ENCODE data around the gene CLCA4. TPM values are rescaled to one million over a fixed set of nuclear protein-coding genes. Genes with fewer than 3 reads are reported as not detected.

CLCA4 gene
- total RNA-seq, 2 experiments from 2014 or later: not detected

GRCh38 chr1:86581231-86581630 lies 34.4 kb downstream of the CLCA4 start:
- POLR2A ChIA-PET: no interaction called here
- Histone ChIP-seq H3K27me3 (ENCODE audit: control insufficient read depth in 1 of 2, insufficient read depth in 2 of 2, low read length in 2 of 2) (no peaks in the 10 kb centered on the region), H3K27ac (ENCODE audit: low read depth in 1 of 2, low read length in 2 of 2) (no peak overlapping the region), H3K9me3 (ENCODE audit: control insufficient read depth in 1 of 2, insufficient read depth in 1 of 2, low read length in 2 of 2) (no peaks in the 10 kb centered on the region), H3K36me3 (ENCODE audit: insufficient read depth, low read length) (no peaks in the 10 kb centered on the region), H3K4me1 (ENCODE audit: insufficient read depth, low read length) (no peaks in the 10 kb centered on the region), H3K4me3 (ENCODE audit: low read length) (no peak overlapping the region)
- Mint-ChIP-seq H3K9me3 (no peaks in the 10 kb centered on the region), H3K36me3 (ENCODE audit: low read depth) (no peaks in the 10 kb centered on the region), H3K27ac (no peak overlapping the region), H3K4me3 (no peak overlapping the region), H3K4me1 (ENCODE audit: low read depth) (no peaks in the 10 kb centered on the region), H3K27me3 (no peaks in the 10 kb centered on the region)
- DNase-seq: no peak
- TF ChIP-seq CTCF (IDR thresholded peaks at IDR 0.05): no peak
- CTCF ChIA-PET: no interaction called here
- no peak for ATAC-seq (ENCODE audit: poor library complexity)
- intact Hi-C loops (cut with DNase I, micrococcal nuclease): no loop called here

GRCh38 chr1:86582161-86582560 lies 35.3 kb downstream of the CLCA4 start:
- CTCF ChIA-PET: no interaction called here
- no peaks in the 10 kb centered on the region for H3K36me3 Mint-ChIP-seq (ENCODE audit: low read depth)
- no peaks in the 10 kb centered on the region for H3K27me3 ChIP-seq (ENCODE audit: control insufficient read depth in 1 of 2, insufficient read depth in 2 of 2, low read length in 2 of 2)
- POLR2A ChIA-PET: no interaction called here
- H3K4me1 ChIP-seq (ENCODE audit: insufficient read depth, low read length): no peaks in the 10 kb centered on the region
- no peak overlapping the region for H3K27ac Mint-ChIP-seq
- no peaks in the 10 kb centered on the region for H3K36me3 ChIP-seq (ENCODE audit: insufficient read depth, low read length)
- ATAC-seq (ENCODE audit: poor library complexity) (no peak), DNase-seq (no peak)
- no peak overlapping the region for H3K4me3 ChIP-seq (ENCODE audit: low read length)
- intact Hi-C loops (cut with DNase I, micrococcal nuclease): no loop called here
- TF ChIP-seq CTCF (IDR thresholded peaks at IDR 0.05): no peak
- no peaks in the 10 kb centered on the region for H3K4me1 Mint-ChIP-seq (ENCODE audit: low read depth)
- no peak overlapping the region for H3K27ac ChIP-seq (ENCODE audit: low read depth in 1 of 2, low read length in 2 of 2)
- H3K9me3 ChIP-seq (ENCODE audit: control insufficient read depth in 1 of 2, insufficient read depth in 1 of 2, low read length in 2 of 2): no peaks in the 10 kb centered on the region
- H3K9me3 Mint-ChIP-seq: no peaks in the 10 kb centered on the region
- H3K27me3 Mint-ChIP-seq: peaks cover 2% of the 10 kb centered on the region
- H3K4me3 Mint-ChIP-seq: no peak overlapping the region

- Mint-ChIP-seq H3K4me3 (no peak overlapping the region), H3K9me3 (no peaks in the 10 kb centered on the region), H3K27me3 (peaks cover 10% of the 10 kb centered on the region), H3K36me3 (ENCODE audit: low read depth) (no peaks in the 10 kb centered on the region), H3K4me1 (ENCODE audit: low read depth) (no peaks in the 10 kb centered on the region), H3K27ac (no peak overlapping the region)
- Histone ChIP-seq H3K27me3 (ENCODE audit: control insufficient read depth in 1 of 2, insufficient read depth in 2 of 2, low read length in 2 of 2) (no peaks in the 10 kb centered on the region), H3K4me3 (ENCODE audit: low read length) (no peak overlapping the region), H3K9me3 (ENCODE audit: control insufficient read depth in 1 of 2, insufficient read depth in 1 of 2, low read length in 2 of 2) (no peaks in the 10 kb centered on the region), H3K27ac (ENCODE audit: low read depth in 1 of 2, low read length in 2 of 2) (no peak overlapping the region), H3K36me3 (ENCODE audit: insufficient read depth, low read length) (no peaks in the 10 kb centered on the region), H3K4me1 (ENCODE audit: insufficient read depth, low read length) (no peaks in the 10 kb centered on the region)
- ATAC-seq (ENCODE audit: poor library complexity): no peak
- ChIA-PET POLR2A (no interaction called here), CTCF (no interaction called here)
- no peak for DNase-seq
- intact Hi-C loops (cut with DNase I, micrococcal nuclease): no loop called here
- no peak for TF ChIP-seq CTCF (IDR thresholded peaks at IDR 0.05)
Observed at GRCh38 chr1:86583032-86583431, 36.2 kb downstream of the CLCA4 start.
